GM12878 (cell line): ENCODE results near the gene HEG1. TPM values are rescaled to one million over a fixed set of nuclear protein-coding genes. Genes with fewer than 3 reads are reported as not detected.

Source experiments
- ATAC-seq: fragments of 200-7000 bp; cut with Tn5 transposase; 3 replicates; pipeline ENCODE4 v1.9.1; 2020; ENCODE audit warnings: mild to moderate bottlenecking, moderate library complexity
- BruUV-seq: library from RNA; stranded (reverse); fragments of 400-500 nt; replicated peaks from 2 replicates; lab custom pipeline; 2021; lab: Mats Ljungman, UMichigan
- CTCF ChIA-PET: fragments of 300-600 bp; sonication (Branson Sonifier 250); formaldehyde crosslinking; extraction: SDS; loops from one replicate; lab custom pipeline; 2021; ENCODE audit warnings: inconsistent platforms; lab: Yijun Ruan, JAX
- POLR2A ChIA-PET: fragments of 350-600 bp; formaldehyde crosslinking; extraction: SDS; loops from one replicate; lab custom pipeline; 2021; ENCODE audit warnings: inconsistent platforms; lab: Charles Lee
- RAD21 ChIA-PET: fragments of 300-600 bp; sonication (Branson Sonifier 250); formaldehyde crosslinking; loops from one replicate; lab custom pipeline; 2023; ENCODE audit warnings: antibody characterized with exemption; ENCODE audit not compliant: unreplicated experiment; lab: Charles Lee
- SMC1A ChIA-PET: fragments of 300-600 bp; sonication (Branson Sonifier 250); formaldehyde crosslinking; loops from one replicate; lab custom pipeline; 2023; ENCODE audit not compliant: unreplicated experiment, uncharacterized antibody; lab: Charles Lee
- DNase-seq: peaks from one replicate; pipeline ENCODE4 v3.0.0-alpha.2; 2011; ENCODE audit warnings: low read depth, low spot score
- FAIRE-seq: peaks from 3 replicates; lab custom pipeline; 2011; peaks lifted over from hg19 to GRCh38; lab: Jason Lieb, UNC
- H2AFZ ChIP-seq: 2 replicates; pipeline ENCODE4 v1.6.0; 2011; ENCODE audit warnings: low read depth, low read length, control low read depth; ENCODE audit not compliant: control insufficient read depth
- H3K27ac ChIP-seq: 2 replicates; pipeline ENCODE4 v1.5.1; 2011; ENCODE audit warnings: control low read depth; ENCODE audit not compliant: control insufficient read depth, insufficient read depth
- H3K27me3 ChIP-seq, 2 experiments: replicated peaks in 1 of 2; 2 replicates each; pipeline versions ENCODE4 v1.6.0 to v1.6.1; 2011; ENCODE audit warnings: low read length in 1 of 2; ENCODE audit not compliant: control insufficient read depth in 2 of 2, insufficient read depth in 2 of 2
- H3K36me3 ChIP-seq, 2 experiments: 2 replicates each; pipeline ENCODE4 v1.5.1; 2011; ENCODE audit warnings: low read length in 1 of 2; ENCODE audit not compliant: control insufficient read depth in 2 of 2, insufficient read depth in 2 of 2
- H3K4me1 ChIP-seq: 2 replicates; pipeline ENCODE4 v1.6.1; 2011; ENCODE audit warnings: mild to moderate bottlenecking, low read length, moderate library complexity, mixed read lengths; ENCODE audit not compliant: control insufficient read depth, insufficient read depth
- H3K4me2 ChIP-seq: 2 replicates; pipeline ENCODE4 v1.6.0; 2011; ENCODE audit warnings: control low read depth; ENCODE audit not compliant: control insufficient read depth, insufficient read depth
- H3K4me3 ChIP-seq: fragments of 200-600 bp; sonication (generic); 2 replicates; pipeline ENCODE4 v1.5.1; 2016
- H3K79me2 ChIP-seq: 2 replicates; pipeline ENCODE4 v1.6.0; 2011; ENCODE audit warnings: low read length; ENCODE audit not compliant: control insufficient read depth, insufficient read depth
- H3K9ac ChIP-seq: 2 replicates; pipeline ENCODE4 v1.8.0; 2011; ENCODE audit warnings: low read length, control low read depth, mixed read lengths; ENCODE audit not compliant: control insufficient read depth, insufficient read depth
- H3K9me3 ChIP-seq: replicated peaks from 3 replicates; pipeline ENCODE4 v1.5.1; 2011; ENCODE audit warnings: mild to moderate bottlenecking, low read length; ENCODE audit not compliant: control insufficient read depth, insufficient read depth
- H4K20me1 ChIP-seq: 2 replicates; pipeline ENCODE4 v1.6.0; 2011; ENCODE audit not compliant: control insufficient read depth, insufficient read depth
- MEF2A ChIP-seq: IDR thresholded peaks from 2 replicates; pipeline ENCODE4 v1.6.1; 2011; ENCODE audit warnings: low read depth, mild to moderate bottlenecking, low read length, moderate library complexity; ENCODE audit not compliant: insufficient read depth
- NR2F1 ChIP-seq: fragments of 450-650 bp; conservative IDR thresholded peaks from 2 replicates; pipeline ENCODE4 v1.6.1; 2017; ENCODE audit warnings: mild to moderate bottlenecking
- RAD21 ChIP-seq: IDR thresholded peaks from 2 replicates; pipeline ENCODE4 v1.6.1; 2011; ENCODE audit warnings: mild to moderate bottlenecking, low read depth, low read length, moderate library complexity; ENCODE audit not compliant: insufficient read depth
- WRNIP1 ChIP-seq: IDR thresholded peaks from 2 replicates; pipeline ENCODE4 v1.6.1; 2011; ENCODE audit warnings: low read depth, low read length, improper control_type of control experiment, borderline replicate concordance
- WGBS: methylation state at CpG from one replicate; pipeline ENCODE4 v1.1.6; 2016; ENCODE audit warnings: low lambda C conversion rate; ENCODE audit not compliant: insufficient replicate concordance, insufficient coverage; ENCODE audit errors: missing lambda C conversion rate; 5-methylcytosine and 5-hydroxymethylcytosine counted together
- in situ Hi-C: fragments of 300-500 bp; cut with MboI; formaldehyde crosslinking; loops from 9 replicates; pipeline ENCODE4 v1.14.3; 2018; ENCODE audit warnings: mixed read lengths
- intact Hi-C: fragments of 100-400 bp; cut with micrococcal nuclease; formaldehyde crosslinking; loops from one replicate; pipeline ENCODE4 v1.14.2; 2022; ENCODE audit not compliant: unreplicated experiment
- polyA plus RNA-seq, 11 experiments: library from polyadenylated mRNA; depleted of rRNA in 4 of 11; unstranded in 6 of 11; stranded (reverse) in 5 of 11; fragments of >200 nt; fragmentation: Nextera tagmentation in 4 of 11; fragmentation: Illumina TruSeq in 1 of 11; extraction: Ambion mirVana in 4 of 11; extraction: Trizol in 1 of 11; gene quantifications; 1 replicate in 1 of 11; 2 replicates in 10 of 11; pipeline versions ENCODE4 v1.2.1 to v1.2.3, GENCODE V29; 2011 to 2016; ENCODE audit warnings: inconsistent platforms in 2 of 11, missing spikeins in 2 of 11, low read depth in 1 of 11
- total RNA-seq, 4 experiments: library from RNA; depleted of rRNA in 3 of 4; stranded (reverse); fragments of >200 nt in 3 of 4; fragmentation: Illumina TruSeq in 1 of 4; extraction: Trizol in 1 of 4; gene quantifications; 2 replicates each; pipeline versions ENCODE4 v1.2.1 to v1.2.3, GENCODE V29; 2013 to 2021
- TF ChIP-seq, protein P1 (sequence below): IDR thresholded peaks from 2 replicates; pipeline ENCODE4 v1.6.1; 2011; ENCODE audit warnings: borderline replicate concordance, low read depth, mild to moderate bottlenecking, moderate library complexity, low read length; ENCODE audit not compliant: insufficient read depth, poor library complexity, severe bottlenecking
- TF ChIP-seq, protein P2 (sequence below): IDR thresholded peaks from 2 replicates; pipeline ENCODE4 v1.6.1; 2012; ENCODE audit warnings: low read length, inconsistent platforms
- TF ChIP-seq, protein P3 (sequence below): fragments of 450-650 bp; IDR thresholded peaks from 2 replicates; pipeline ENCODE4 v1.6.1; 2017; ENCODE audit warnings: low read depth, mild to moderate bottlenecking, moderate library complexity
- TF ChIP-seq, protein P4 (sequence below): IDR thresholded peaks from 2 replicates; pipeline ENCODE4 v1.6.1; 2012; ENCODE audit warnings: low read depth, low read length, improper control_type of control experiment
- TF ChIP-seq, protein P5 (sequence below): fragments of 450-650 bp; IDR thresholded peaks from 2 replicates; pipeline ENCODE4 v1.6.1; 2017; ENCODE audit warnings: borderline replicate concordance

The HEG1 gene
- total and polyA plus RNA-seq, 10 of the 15 experiments (the other 5 are each of a cell fraction or from before 2014, with no cell fraction given): 2.2 to 32.1 (median 7.6) TPM

DNA sequence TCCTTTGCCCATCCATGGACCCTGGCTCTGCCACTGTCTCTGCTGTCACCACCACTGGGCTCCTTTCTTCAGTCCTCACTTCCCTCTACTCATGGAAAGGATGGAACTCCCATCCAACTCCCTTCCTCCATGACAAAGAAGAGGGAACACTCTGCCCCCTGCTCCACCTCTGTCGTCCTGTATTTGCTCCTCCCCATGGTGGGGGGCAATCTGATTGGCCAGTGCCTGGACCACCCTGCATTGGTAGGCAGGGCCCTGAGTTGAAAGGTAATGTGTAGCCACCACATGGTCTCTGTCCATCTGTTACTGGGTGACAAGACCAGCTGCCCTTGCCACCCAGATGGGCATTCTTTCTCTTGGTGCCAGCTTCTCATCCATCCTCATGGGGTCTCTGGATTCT is 20.7 kb upstream of the HEG1 start:
- RAD21 ChIA-PET: no interaction called here
- peaks cover 19% of the 10 kb centered on the region for H3K4me1 ChIP-seq
- no TSS peak for BruUV-seq
- intact Hi-C loops: no loop called here
- H4K20me1 ChIP-seq: no peaks in the 10 kb centered on the region
- no peak overlapping the region for H2AFZ ChIP-seq
- FAIRE-seq (no peak), ATAC-seq (no peak), DNase-seq (no peak)
- no peak overlapping the region for H3K4me2 ChIP-seq
- SMC1A ChIA-PET: interaction anchor here (0.9 to 1.4 kb wide), 2 partner anchors 22 to 81 kb away, joined by 3 read pairs; no protein-coding TSS in a partner anchor
- no peak overlapping the region for H3K9ac ChIP-seq
- POLR2A ChIA-PET: interaction anchor here (1.0 kb wide), 1 partner anchor 103 kb away, joined by 4 read pairs; no protein-coding TSS in a partner anchor
- CTCF ChIA-PET: no interaction called here
- no peaks in the 10 kb centered on the region for H3K79me2 ChIP-seq
- in situ Hi-C loops: no loop called here
- H3K27me3 ChIP-seq: no peaks in the 10 kb centered on the region
- no peak overlapping the region for H3K27ac ChIP-seq
- no peak for TF ChIP-seq MEF2A
- WGBS: 33% methylated on average over 1 of the region's 1 CpG
- H3K9me3 ChIP-seq: no peaks in the 10 kb centered on the region
- no peak overlapping the region for H3K4me3 ChIP-seq
- peaks cover 0 to 14% of the 10 kb centered on the region in 2 experiments; a peak in 1 of 4 replicates for H3K36me3 ChIP-seq

DNA sequence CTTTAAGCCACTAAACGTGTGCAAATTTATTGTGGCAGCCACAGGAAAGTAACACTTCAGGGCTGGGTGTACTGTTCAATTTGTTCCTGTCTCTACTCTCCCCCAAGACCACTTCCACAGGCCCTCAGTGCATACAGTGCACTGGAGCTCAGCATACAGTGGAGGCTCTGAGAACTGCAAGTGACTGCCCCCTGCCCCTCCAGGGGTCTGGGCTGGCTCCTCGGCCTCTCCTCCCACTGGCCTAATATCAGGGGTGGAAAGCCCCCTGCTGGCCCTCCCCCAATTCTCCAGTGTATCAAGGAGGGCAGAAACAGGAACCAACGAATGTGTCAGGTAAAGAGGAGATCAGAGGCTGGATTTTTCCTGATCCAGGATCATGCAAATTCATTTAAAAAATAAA is 19.9 kb upstream of the HEG1 start:
- CTCF ChIA-PET: no interaction called here

More for the DNA sequence above, 19.9 kb upstream of the HEG1 start:
- no peak overlapping the region for H2AFZ ChIP-seq
- peak; percentile 52 for ATAC-seq
- H3K9ac ChIP-seq: no peak overlapping the region
- no peaks in the 10 kb centered on the region for H3K27me3 ChIP-seq
- no peak overlapping the region for H3K4me2 ChIP-seq
- H3K9me3 ChIP-seq: no peaks in the 10 kb centered on the region
- ChIA-PET POLR2A (no interaction called here), RAD21 (no interaction called here), SMC1A (interaction anchor here (0.9 to 1.4 kb wide), 2 partner anchors 81 to 344 kb away, joined by 3 read pairs; no protein-coding TSS in a partner anchor)
- peaks cover 0 to 14% of the 10 kb centered on the region in 2 experiments; a peak in 1 of 4 replicates for H3K36me3 ChIP-seq
- intact Hi-C loops (no loop called here), in situ Hi-C loops (no loop called here)
- DNase-seq: no peak
- no peak overlapping the region for H3K27ac ChIP-seq
- no peak overlapping the region for H3K4me3 ChIP-seq
- BruUV-seq: no TSS peak
- FAIRE-seq: no peak
- TF ChIP-seq, protein P1, sequence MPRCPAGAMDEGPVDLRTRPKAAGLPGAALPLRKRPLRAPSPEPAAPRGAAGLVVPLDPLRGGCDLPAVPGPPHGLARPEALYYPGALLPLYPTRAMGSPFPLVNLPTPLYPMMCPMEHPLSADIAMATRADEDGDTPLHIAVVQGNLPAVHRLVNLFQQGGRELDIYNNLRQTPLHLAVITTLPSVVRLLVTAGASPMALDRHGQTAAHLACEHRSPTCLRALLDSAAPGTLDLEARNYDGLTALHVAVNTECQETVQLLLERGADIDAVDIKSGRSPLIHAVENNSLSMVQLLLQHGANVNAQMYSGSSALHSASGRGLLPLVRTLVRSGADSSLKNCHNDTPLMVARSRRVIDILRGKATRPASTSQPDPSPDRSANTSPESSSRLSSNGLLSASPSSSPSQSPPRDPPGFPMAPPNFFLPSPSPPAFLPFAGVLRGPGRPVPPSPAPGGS: peak; percentile 46
- TF ChIP-seq, protein P2, sequence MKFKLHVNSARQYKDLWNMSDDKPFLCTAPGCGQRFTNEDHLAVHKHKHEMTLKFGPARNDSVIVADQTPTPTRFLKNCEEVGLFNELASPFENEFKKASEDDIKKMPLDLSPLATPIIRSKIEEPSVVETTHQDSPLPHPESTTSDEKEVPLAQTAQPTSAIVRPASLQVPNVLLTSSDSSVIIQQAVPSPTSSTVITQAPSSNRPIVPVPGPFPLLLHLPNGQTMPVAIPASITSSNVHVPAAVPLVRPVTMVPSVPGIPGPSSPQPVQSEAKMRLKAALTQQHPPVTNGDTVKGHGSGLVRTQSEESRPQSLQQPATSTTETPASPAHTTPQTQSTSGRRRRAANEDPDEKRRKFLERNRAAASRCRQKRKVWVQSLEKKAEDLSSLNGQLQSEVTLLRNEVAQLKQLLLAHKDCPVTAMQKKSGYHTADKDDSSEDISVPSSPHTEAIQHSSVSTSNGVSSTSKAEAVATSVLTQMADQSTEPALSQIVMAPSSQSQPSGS: no peak
- TF ChIP-seq NR2F1: no peak
- TF ChIP-seq RAD21: no peak
- TF ChIP-seq, protein P3, sequence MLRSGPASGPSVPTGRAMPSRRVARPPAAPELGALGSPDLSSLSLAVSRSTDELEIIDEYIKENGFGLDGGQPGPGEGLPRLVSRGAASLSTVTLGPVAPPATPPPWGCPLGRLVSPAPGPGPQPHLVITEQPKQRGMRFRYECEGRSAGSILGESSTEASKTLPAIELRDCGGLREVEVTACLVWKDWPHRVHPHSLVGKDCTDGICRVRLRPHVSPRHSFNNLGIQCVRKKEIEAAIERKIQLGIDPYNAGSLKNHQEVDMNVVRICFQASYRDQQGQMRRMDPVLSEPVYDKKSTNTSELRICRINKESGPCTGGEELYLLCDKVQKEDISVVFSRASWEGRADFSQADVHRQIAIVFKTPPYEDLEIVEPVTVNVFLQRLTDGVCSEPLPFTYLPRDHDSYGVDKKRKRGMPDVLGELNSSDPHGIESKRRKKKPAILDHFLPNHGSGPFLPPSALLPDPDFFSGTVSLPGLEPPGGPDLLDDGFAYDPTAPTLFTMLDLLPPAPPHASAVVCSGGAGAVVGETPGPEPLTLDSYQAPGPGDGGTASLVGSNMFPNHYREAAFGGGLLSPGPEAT: no peak
- TF ChIP-seq, protein P4, sequence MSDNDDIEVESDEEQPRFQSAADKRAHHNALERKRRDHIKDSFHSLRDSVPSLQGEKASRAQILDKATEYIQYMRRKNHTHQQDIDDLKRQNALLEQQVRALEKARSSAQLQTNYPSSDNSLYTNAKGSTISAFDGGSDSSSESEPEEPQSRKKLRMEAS: no peak
- TF ChIP-seq, protein P5, sequence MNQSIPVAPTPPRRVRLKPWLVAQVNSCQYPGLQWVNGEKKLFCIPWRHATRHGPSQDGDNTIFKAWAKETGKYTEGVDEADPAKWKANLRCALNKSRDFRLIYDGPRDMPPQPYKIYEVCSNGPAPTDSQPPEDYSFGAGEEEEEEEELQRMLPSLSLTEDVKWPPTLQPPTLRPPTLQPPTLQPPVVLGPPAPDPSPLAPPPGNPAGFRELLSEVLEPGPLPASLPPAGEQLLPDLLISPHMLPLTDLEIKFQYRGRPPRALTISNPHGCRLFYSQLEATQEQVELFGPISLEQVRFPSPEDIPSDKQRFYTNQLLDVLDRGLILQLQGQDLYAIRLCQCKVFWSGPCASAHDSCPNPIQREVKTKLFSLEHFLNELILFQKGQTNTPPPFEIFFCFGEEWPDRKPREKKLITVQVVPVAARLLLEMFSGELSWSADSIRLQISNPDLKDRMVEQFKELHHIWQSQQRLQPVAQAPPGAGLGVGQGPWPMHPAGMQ: no peak
- TF ChIP-seq WRNIP1: no peak
- 77% methylated on average over 3 of the region's 3 CpGs for WGBS
- H4K20me1 ChIP-seq: no peaks in the 10 kb centered on the region
- H3K79me2 ChIP-seq: no peaks in the 10 kb centered on the region
- H3K4me1 ChIP-seq: peaks cover 19% of the 10 kb centered on the region
